Pons (tissue), 1 donor: ENCODE results near the gene TRIM31.

ENCODE experiments used
- DNase-seq: peaks from one replicate; pipeline ENCODE4 v3.0.0-alpha.2; 2016; ENCODE audit warnings: low spot score

Gene TRIM31

DNA sequence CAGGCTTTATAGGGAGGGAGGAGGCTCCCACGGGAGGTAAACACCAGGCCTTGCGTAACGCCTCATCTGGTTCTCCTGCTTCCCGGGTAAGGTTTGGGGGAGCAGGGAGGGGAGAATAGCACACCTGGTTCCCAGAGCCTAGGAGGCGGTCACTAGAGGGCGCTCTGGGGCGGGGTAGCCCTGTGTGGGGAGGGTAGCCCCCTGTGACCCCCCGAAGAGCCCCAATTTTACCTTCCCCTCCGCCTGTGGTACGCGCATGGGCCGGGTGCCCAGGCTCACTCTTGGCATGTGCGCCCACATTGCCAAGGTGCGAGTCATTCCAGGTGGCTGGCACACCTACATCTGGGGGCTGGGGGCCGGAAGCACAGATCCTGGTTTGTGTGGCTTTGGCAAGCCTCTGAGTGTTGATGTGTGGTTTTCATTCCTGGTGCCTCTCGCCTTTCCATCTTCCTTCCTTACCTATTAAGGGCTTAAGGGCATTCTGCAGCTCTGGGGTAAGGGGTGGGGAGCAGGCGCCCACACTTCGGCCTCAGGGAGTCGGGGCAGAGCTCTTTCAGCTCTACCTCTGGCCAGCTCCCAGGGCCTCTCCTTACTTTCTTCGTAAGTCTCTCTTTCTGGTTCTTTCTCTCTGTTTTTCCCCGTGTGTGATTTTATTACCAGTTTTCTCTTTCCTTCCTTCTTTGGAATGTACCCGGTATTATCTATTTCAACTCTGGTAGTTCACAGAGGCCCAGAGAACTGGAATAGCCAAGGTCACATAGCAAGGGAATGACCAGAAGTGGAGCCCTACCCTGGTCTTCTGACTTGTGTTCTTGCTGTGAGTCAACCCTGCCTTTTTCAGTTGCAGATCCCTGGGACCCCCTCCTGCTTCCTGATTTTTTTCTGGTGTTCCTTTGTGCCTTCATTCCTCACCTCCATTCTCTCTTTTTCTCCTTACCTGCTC lies 36.8 kb downstream of the TRIM31 start:
- no peak for DNase-seq

DNA sequence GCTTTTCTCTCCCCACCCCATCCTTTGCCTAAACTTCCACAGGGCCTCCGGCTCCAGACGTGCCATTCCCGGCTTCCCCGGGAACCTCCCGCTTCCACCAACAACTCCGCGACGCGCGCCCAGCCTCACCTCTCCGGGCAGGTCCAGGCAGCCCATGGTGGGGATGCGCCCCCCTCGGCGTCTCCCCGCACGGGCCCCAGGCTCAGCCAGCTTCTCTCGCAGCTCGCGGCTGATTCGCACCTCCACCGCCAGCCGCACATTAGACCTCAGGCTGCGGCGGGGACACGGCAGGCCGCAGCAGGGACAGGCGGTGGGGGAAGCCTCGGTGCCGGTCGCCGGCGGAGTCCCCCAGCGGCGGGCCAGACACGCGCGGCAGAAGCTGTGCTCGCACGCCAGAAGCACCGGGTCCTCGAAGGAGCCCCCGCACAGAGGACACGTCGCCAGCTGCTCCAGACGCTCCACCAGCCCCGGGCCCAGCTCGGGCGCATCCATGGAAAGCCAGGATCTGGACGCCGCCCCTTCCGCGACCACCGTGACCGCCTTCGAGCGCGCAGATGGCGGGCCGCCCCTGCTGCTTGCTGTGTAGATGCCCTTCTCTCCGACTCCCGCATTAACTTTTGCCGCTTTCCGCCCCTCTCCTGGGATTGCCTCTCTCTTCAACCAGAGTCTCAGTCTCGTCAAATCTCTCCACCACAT lies 37.6 kb downstream of the TRIM31 start, which contains the start of gene RNF39:
RNF39 (minus strand) TSS at position 676 of the 696 bp plus-strand sequence; CDS start at position 492, 184 bp downstream.
- DNase-seq, result no peak

DNA sequence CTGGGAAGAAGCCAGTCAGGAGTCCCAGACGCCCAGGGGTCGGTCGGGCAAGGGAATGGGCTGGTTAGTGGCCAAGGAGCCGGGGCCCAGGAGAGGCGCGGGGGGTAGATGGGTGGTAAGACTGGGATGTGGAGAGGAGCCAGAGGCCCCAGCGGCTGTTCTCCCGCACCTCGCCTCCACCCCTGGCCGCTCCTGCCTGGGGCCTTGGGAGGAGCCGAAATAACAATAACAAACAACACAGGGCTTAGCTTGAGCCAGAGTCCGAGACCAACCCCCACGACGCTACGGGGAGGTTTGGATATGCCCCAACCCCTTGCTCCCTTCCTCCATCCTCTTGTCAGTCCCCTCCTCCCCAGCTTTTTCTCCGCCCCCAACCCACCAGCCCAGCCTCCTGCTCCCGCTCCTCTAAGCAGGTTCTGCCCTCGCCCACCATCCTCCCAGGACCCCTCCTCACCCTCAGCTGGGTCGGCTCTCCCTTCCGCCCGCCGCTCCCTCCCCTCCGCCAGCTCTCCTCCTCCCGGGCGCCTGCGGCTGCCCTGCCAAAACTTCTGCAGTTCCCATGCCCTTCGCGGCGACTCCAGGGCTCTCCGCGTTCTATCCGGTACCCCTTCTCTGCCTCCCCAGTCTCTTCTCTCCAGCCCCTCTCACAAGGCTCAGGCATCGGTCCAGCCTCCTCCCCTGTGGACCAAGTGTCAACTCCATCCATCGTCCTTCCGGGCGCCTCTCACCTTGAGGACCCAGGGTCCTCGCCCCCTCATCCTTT lies 38.4 kb downstream of the TRIM31 start:
- no peak for DNase-seq

DNA sequence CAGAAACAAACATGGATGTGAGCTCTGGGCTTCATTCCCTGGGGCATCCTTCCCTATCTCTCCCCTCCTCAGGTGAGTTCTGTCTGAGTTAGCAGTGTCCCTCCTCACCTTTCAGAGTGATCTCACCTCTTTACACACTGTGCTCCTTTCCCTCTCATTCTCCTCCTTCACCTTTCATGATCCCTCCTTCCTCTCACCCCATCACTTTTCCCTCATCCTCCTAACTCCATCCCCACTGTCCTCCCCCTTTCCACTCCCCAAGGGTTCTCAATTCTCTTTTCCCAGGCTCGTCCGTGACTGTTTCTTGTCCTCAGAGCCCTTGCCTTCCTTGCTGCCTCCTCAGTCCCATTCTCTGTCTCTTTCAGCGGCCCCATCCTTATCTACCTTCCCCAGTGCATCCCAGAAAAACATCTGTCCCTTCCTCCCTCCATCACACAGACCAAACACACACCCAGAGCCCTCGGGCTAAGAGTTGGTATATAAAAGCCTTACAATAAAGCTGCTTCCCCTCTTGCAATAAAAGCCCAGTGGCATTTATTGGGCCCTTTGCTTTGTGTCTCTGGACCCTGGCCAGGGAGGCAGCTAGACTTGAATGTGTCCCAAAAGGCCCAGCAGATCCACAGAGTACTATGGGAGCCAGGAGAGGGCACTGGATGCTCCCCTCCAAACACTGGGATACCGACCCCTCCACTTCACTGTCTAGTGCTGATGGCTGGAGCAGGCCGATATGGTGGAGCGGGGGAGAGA lies 39.2 kb downstream of the TRIM31 start:
- no peak for DNase-seq

DNA sequence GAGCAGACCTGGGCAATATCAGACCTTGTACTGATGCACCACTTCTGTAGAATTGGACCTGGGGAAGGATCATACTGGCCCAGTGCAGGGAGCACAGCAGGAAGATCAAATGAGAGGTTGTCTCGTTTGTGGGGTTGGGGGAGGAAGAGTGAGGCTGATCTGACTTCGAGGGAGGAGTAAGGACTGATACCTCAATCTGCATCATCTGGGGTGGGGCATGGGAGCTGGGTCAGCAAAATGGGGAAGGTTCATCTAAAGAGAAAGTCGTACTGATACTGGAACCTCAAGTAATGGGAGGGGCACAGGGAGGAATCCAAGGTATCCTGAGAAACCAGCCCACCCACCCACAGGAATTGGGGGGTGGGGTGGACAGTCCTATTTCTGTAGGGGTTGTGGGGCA lies 41.0 kb downstream of the TRIM31 start:
- no peak for DNase-seq

DNA sequence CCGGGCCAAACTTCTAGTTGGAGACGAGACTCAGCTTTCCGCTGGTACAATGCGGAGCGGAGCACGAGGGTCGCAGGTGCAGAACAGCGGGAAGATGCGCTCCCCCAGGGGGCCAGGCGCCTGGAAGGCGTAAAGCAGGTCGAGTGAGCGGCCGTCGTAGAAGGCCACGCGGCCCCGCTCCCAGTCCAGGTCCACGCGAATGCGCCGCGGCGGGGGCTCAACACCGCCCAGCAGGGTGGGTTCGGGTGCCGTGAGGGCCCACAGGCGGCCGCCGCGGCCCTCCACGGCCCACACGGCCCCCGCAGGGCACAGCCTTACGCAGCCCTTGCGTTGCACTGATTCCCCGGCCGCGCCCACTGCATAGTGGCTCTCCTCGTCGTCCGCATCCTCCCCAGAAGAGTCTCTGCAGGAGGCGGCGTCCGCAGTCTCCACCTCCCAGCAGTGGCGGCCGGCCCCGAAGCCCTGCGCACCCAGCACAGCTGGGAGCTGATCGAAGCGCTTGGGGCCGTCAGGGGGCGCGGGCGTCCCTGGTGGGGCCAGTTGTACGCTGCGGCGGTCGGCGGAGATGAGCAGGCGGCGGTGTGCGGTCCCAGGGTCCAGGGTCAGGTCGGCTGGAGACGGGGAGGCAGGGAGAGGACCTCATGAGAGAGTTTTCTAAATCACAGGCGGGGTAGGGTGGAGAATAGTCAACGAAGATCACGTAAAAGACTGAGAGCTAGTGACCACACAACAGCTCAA lies 41.6 kb downstream of the TRIM31 start:
- DNase-seq, result no peak

DNA sequence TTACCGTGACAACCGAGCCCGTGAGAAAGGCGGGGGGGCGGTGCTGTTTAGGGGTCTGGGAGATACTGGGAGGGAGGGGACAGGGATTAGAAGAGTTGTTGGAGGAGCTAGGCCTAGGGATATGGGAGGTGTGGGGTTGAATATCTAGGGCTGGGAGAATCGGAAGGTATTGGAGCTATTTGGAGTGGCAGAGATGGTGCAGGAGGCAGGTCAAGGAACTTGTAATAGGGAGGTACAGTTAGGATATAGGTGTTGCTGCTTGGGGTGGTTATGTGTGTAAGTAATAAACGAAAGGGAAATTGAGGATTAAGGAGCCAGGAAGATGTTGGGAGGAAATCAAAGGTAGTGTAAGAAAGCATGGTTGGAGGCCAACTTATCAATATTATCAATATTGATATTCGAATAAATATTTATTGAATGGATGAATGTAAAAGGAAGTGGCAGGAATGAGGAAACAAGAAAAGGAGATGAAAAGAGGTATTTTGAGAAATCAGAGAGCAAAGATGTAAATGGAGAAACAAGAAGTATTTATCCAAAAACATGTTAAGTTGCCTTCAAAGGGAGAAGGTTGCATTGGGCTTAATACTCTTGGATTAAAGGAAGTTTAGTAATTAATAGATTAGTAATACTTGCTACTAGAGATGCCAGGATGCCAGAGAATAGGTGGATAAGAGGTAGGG lies 45.3 kb downstream of the TRIM31 start:
- no peak for DNase-seq

DNA sequence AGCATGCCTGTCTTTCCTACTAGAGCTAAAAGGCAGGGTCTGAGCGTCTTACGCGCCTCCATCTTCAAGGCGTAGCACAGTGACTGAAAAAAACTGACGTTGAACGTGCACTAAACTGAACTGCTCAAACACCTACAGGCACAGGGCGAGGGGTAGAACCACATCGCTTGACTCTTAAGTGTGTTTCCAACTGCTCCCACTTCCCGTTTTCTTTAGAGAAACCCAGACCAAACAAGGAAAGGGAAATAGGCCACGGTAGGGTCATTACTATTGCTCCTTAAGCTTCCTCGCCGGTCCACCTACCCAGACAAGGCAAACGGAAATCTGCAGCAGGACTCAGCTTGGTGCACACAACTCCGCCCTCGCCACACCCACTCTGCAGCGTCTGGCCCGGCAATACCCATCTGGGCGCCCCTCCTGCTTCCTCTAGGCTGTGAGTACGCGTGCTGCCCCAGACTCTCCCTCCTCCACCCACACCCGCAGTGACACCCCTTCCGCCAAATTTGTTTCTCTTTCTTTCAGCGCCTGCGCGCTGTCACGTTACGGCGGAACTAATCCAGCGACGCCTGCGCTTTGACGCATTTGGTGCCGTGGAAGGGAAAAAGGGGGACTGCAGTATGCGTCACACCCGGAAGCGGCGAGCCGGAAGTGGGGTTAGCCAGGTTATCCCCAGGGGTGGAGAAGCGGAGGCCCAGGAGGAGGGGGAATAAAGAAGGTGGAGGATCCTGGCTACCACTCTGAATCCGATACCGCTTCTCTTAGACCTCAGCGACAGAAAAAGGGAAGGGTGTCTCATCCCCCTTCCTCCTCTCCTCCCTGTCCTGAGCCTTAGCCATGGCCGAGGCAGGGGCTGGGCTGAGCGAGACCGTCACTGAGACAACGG lies 46.1 kb downstream of the TRIM31 start, which contains the start of gene PPP1R11:
PPP1R11 (plus strand) TSS at position 622 of the 883 bp plus-strand sequence; CDS start at position 835, 213 bp downstream.
- peak; percentile 100 for DNase-seq

DNA sequence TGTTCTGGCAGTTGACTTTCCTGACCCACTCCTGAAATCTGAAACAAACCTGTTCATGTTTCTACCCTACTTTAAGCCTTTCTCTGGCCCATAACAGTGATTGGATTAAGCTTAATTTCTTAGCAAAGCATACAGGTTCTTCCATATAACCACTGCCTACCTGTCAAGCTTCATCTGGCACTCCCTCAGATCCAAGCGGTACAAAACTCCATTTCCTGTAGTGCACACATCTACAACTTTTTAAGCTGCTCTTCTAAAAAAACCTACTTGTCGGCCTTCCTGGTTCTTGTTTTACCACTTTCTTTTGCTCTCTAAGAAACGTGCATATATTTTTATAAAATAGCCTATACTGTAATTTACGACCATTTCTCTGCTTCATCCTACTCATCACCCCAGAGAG lies 46.8 kb downstream of the TRIM31 start:
- DNase-seq, result no peak

DNA sequence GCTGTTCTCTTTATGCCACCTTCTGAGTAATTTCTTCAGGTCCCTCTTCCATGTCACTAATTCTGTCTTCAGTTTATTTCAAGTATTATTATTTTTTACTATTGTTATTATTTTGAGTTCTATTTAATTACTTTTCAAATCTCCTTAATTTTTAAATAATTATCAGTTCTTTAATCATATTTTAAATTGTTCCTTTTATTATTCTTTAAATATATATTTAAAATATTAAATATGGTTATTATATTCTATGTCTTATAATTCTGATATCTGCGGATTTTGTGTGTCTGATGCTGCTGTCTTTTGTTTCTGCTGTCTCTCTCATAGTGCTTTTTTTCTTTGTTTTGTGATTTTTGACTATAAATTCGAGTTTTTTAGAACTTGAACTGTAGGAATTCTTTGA lies 49.6 kb downstream of the TRIM31 start:
- DNase-seq, result no peak

DNA sequence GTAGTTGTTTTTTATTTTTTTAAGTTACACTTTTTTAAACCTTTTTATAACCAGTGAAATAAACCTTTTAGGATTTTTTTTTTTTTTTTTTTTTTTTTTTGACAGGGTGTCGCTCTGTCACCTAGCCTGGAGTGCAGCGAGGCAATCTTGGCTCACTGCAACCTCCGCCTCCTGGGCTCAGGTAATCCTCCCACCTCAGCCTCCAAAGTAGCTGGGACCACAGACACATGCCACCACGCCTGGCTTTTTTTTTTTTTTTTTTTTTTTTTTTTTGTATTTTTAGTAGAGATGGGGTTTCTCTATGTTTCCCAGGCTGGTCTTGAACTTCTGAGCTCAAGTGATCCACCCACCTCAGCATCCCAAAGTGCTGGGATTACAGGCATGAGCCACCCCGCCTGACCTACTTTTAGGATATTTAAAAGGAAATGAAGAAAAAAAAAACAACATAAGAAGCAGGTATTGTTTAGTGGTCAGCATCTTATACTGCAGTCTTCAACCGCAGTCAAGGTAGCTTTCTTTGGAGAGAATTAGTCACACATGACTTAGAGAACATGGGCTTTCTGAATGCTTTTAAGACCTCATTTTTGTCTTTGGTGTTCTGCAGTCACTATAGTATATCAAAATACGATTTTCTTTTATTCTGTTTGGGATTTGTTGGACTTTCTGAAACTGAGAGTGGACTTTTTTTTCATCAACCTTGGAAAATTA lies 50.3 kb downstream of the TRIM31 start:
- DNase-seq, result no peak

DNA sequence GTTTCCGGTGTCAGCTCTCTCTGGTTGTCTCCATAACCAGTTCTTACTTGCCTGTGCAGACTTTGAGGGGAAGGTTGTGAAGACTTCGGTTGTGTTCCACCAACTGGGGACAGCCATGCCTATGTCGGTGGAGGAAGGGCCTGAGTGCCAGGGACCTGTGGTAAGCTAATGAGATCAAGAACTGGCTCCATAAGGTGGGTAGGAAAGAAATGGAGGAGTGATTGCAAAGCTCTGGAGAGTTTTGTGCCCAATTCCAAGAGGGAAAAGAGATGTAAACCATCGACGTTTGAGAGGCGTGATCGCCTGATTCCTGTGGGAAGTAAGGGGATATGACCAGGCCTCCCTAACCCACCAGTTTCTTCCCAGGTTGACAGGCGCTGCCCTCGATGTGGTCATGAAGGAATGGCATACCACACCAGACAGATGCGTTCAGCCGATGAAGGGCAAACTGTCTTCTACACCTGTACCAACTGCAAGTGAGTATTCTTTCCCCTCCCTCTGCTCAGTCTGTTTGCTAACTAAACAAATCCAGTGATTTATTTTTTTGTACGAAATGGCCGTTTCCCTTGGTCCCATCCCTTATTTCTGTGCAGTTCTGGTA lies 50.9 kb downstream of the TRIM31 start:
- DNase-seq, result no peak

DNA sequence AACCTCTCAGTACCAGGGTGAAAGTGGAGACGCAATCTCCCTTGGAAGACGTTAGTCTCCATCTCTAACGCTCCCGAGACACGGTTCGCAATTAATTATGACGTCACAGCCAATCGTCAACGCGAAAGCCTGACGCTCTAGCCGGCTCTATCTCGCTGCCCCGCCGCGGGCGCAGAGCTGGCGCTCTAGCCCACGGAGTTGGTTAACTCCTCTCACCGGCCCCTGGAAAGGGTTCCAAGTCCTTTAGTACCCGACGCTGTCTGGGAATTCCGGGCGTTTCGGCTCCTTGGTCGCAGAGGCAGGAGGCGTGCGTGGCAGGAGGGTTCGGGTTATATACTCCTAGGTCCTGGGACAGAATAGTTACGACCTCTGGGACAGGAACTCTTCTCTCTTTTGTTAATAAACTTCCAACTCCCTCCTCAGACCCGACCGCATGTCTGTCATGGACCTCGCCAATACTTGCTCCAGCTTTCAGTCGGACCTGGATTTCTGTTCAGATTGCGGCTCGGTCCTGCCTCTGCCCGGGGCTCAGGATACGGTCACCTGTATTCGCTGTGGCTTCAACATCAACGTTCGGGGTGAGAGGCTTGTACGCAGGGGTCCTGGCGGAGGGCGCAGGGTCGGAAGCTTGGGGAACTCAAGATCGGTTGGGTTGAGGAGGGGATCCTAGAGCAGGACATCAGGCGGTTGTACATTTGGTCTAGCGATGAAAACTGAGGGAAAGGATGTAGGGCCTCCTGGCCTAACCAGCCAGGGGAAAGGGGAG lies 51.6 kb downstream of the TRIM31 start, which contains the start of gene POLR1H:
POLR1H (plus strand) TSS at position 174 of the 766 bp plus-strand sequence; CDS start at position 434, 260 bp downstream.
- DNase-seq, result peak; percentile 97

DNA sequence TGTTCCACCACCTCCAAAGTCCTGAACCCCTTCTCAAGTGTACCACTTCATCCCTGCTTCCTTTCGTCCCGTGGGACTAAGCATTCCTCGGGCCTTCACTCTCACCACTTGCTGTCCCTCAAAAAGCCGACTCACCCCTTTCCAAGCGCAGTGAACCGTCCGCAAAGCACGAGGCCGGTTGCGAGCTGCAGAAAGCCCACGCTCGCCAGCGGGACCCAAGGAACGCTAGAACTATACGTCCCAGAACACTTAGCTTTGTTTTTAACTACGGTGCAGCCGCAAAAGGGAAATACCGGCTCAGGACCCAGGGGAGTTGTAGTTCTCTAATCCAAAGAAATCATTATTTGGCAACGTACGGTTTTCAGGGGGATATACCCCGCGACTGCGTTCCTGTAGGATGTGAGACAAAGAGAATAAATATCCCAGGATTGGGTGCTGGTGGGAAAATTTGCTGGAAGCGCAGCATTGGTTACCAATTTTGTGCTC lies 52.2 kb downstream of the TRIM31 start:
- DNase-seq, result no peak

DNA sequence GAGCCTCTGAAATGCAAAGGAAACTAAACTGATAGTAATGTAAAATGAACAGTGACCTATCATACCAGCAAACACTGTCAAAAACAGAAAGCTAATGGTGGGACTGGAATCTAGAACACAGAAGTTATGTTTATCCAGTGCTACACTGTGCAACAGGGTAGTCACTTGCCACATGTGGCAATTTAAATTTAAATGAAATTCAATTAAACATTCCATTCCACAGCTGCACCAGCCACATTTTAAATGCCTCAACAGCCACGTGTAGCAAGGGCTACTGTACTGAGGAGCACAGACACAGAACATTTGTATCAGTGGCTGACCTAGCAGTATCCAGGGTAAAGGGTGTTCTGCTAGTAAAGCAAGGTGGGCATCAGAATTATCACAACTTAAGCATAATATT lies 57.4 kb downstream of the TRIM31 start:
- DNase-seq, result no peak

DNA sequence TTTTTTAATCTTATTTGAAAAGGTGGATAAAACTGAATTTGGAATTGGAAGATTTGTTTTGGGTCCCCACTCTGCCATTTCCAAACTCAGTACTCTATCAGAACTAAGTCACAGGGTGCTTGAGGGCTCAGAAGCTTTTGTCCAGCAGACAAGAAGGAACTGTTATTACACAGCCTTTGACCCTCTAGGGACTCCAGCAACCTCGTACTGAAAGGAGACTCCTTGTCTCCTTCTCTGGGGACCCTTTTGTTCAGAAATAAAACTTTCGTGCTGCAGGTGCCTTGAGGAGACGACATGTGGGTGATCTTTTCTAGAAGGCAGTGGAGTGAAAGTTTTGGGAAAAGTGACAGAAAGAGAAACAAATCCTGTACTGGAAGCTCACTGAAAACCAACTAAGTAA lies 59.2 kb downstream of the TRIM31 start:
- no peak for DNase-seq
